LNCAP (cell line): ENCODE data around the gene DOCK9.

Experiments used
- CTCF ChIP-seq: fragments of 450-650 bp; IDR thresholded peaks from 2 replicates; pipeline ENCODE4 v1.5.1; 2017; ENCODE audit warnings: mild to moderate bottlenecking

DOCK9 gene

GRCh38 chr13:98981369-98982080, 3.7 kb upstream of the DOCK9 start:
- no peak for TF ChIP-seq CTCF

GRCh38 chr13:98979012-98979660, 1.3 kb upstream of the DOCK9 start:
- TF ChIP-seq CTCF, result no peak

- TF ChIP-seq CTCF, result no peak
Observed at GRCh38 chr13:98978280-98978679, 416 bp upstream of the DOCK9 start.

GRCh38 chr13:98976941-98977340, 923 bp downstream of the DOCK9 start:
- TF ChIP-seq CTCF, result no peak

GRCh38 chr13:98976338-98976737, 1.5 kb downstream of the DOCK9 start:
- no peak for TF ChIP-seq CTCF

GRCh38 chr13:98975822-98976261, 2.0 kb downstream of the DOCK9 start:
- TF ChIP-seq CTCF, result no peak

- no peak for TF ChIP-seq CTCF
Observed at GRCh38 chr13:98974053-98974452, 3.8 kb downstream of the DOCK9 start.
